HUDEP-2 (cell line): ENCODE data around the gene GHRL.
"Not testable (repeated sequence)": the region's sequence is repeated elsewhere in the genome, so short reads cannot be mapped to it uniquely, and the experiment has no call there.

Experiments
- DNase-seq, 76 experiments: peaks; one replicate each; lab custom pipeline; 2025; ENCODE audit not compliant: unreplicated experiment in 76 of 76; lab: John Stamatoyannopoulos, UW

Gene GHRL

DNA sequence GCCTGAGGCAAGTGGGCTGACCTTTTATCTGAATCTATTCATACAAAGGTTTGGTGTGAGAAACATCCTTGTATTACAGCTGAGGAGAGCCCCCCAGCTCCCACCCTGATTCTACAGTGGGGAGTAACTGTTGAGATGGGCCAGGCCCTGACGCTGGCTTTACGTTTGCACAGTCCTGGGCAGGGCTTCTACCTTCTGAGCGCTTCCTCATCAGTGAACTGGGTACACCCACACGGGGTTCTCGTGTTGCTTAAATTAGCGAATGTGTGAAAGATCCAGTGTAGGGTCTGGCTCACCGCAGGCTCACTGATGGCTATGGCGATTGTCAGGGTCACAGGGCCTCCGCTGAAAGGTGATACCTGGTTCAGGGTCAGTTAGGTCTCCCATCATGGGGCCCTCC lies 7.3 kb upstream of the GHRL start:
- no peak for DNase-seq

DNA sequence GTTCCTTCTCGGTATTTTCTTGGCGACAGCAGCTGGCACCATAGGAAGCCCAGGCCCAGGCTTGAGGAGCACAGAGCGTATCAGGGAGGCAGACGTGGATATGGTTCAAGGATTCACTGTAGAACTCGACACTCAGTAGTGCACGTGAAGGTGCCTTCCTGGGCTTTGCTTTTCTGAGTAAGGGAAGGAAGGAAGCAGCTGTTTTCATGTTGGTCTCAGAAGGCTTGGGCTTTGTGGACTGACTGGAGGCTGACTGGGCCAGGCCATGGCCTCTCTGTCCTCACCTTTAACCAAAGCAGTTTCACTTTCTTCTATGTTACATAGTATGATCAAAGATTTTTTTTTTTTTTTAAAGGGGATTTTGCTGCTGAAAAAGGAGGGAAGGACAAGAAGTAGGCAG lies 6.9 kb upstream of the GHRL start:
- no peak for DNase-seq

DNA sequence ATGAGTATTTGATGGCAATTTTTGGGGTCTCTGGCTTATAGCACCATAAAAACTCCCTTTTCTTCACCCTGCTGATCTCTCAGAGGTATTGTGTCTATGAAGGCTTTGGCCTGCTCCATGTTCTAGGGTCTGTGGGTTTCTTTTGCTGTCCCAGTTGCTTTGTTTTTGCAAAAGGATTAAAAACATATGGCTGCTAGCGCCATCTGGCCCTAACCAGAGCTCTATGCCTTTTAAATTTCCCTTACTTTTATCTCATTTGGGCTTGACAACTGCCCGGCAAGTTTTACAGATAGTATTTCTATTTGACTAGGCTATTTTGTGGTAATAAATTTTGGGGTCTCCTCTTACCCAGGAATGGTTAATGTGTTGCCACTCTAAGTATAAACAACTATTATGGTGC lies 6.4 kb upstream of the GHRL start:
- no peak for DNase-seq

DNA sequence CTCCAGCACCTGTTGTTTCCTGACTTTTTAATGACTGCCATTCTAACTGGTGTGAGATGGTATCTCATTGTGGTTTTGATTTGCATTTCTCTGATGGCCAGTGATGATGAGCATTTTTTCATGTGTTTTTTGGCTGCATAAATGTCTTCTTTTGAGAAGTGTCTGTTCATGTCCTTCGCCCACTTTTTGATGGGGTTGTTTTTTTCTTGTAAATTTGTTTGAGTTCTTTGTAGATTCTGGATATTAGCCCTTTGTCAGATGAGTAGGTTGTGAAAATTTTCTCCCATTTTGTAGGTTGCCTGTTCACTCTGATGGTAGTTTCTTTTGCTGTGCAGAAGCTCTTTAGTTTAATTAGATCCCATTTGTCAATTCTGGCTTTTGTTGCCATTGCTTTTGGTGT lies 5.3 kb upstream of the GHRL start:
- DNase-seq = not testable (repeated sequence)

DNA sequence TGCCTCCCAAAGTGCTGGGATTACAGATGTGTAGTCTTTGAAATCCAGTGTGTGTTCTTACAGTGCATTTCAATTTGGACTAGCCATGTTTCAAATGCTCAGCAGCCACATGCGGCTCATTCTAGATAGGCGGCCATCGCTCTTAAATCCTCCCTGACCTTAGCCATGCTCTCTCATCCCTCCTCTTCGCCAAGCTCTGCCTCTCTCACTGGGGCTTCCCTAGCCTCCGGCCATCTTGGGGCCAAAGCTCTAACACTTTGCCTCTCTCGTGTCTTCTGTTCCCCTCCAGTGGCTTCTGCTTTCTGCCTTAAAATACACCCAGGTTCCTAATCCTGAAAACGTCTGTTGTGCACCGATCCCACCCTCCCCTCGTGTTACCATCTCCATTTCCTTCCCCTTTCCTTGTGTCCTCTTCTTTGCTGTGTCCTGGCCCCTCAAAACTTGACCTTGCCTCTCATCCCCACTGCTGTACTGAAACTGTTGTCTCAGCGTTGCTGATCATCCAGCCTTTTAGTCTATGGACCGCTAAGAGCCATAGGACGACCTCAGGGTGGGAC lies 1.4 kb upstream of the GHRL start:
- DNase-seq = no peak

DNA sequence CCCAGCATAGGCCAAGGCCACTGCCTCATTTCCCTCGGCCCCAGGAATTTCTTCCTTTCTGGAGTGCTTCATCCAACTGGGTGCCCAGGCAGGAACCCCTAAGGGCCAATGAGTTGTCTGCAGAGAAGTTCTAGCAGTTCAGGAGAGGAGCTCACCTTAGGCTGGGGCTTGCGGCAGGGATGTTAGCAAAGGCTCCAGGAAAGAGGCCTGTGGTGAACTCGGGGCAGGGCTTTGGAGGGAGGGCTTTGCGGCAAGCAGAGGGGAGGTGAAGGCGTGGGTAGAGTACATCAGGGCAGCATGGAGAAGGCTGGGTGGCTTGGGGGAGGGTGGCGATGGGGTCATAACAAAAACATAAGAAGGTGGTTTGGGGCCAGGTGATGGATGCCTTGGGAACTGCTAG lies 1.1 kb downstream of the GHRL start:
- DNase-seq = no peak

DNA sequence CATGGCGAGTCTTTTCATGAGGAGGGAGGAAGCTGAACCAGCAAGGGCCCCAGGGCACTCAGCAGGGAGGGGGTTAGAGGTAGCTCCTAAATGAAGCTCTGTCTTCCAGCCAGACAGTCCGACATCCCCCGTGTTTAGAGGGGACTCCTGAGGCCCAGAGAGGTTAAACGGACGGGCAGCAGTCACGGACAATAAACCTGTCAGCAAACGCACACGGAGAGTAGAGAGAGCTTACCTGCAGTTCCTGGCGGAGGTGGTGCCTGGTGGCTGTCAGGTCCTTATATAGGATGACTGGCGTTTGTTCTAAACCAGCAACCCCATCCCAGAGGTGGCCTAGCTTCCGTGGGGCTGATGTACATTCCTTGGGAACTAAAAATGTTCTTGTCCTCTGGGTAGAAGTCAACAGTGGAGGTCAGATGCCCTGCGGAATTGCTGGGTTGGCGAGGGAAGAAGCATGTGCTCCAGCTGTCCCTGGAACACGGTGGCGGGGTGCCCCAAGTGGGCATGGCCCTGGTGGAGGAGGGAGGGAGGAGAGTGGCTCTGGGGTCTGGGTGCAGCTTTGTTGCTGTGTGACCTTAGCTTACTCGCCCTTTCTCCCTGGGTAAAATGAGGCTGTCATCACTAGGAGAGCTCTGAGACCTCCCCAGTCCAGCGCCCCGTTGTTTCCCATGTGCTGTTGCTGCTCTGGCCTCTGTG lies 2.1 kb downstream of the GHRL start:
- no peak for DNase-seq

DNA sequence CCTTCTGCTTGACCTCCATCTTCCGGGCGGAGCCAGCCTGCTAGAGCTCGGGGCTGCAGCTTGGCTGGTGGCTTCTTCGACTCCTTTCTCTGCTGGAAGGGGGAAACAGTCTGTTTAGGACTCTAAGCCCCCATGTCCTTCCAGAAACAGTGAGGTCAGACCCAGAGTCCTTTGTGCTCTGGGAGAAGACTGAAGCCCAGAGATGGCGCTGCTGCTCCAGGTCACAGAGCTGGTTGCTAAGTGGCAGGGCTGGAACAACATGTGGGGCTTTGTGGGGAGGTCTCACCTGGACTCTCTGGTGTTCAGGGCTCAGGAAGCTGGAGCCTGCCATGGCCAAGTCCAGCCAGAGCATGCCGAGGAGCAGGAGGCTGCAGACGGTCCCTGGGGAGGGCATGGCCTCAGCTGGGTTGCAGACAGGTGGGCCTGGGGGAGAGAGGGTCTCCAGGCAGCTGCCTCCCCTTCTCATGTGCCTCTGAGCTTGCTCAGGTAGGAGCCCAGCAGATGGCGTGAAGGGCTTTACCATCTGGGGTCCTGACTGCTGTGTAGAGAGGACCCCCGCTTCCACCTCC lies 2.9 kb downstream of the GHRL start:
- DNase-seq = no peak

DNA sequence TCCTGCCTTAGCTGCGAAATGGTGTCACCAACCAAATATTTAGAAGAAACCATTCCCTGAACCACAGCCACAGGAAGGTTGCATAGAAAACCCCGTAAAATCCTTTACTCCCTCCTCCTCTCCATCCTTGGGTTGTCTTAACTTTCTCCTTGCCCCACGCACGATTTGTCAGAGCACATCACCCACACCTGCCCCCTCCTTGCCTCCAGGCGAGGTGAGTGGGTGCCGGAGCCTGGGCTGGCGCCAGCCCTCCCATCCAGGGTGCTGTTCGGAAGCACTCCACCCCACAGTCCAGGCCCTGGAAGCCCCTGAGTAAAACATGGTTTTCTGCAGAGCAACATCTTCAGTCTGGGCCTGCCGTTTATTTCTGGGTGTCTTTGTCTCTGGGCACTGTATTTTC lies 3.7 kb downstream of the GHRL start:
- DNase-seq = no peak

DNA sequence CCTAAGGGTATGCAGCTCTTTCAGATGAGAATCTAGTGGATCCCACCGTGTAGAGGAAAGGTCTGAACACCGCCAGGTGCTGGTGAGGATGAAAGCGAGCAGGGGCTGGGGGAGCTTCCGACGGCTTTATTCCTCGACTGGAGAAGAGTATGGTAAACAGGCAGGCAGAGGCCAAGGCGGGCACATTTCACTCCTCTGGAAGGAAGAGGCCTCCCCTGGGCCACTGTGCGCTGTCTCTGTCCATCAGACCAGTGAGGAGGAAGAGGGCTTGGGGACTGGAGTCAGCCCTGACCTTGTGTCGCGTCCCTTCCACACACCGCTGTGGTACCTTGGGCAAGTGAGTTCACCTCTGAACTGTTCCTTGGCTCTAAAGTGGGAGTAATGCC lies 4.2 kb downstream of the GHRL start:
- DNase-seq = no peak

DNA sequence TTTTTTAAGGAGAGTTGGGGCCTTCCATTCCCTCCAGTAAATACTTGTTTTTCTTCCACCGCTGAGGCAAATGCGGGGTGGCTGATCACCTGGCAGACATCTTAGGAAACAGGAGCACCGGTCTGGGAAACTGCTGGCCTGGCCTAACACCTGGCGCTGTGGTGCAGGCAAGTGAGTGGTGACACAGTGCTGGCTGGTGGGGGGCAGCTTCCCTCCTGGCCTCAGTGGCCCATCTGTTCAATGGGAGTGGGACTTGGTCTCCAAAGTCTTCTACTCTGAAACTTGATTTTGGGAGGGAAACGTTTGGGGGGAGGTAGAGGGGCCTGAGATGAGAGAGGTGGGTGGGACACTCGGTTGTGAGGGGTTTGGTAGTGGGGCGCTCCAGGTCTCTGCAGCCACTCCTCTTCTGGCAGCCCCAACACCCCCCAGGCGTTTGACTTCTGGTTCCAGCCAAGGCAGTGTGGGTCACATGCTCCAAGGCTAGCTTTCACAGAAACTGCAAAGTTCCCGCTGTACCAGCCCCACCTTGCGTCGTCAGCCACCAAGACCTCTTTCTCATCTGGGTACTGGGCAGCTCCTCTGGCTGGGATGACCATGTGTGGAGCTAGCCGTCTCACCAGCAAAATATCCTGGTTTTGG lies 4.7 kb downstream of the GHRL start:
- DNase-seq = no peak

DNA sequence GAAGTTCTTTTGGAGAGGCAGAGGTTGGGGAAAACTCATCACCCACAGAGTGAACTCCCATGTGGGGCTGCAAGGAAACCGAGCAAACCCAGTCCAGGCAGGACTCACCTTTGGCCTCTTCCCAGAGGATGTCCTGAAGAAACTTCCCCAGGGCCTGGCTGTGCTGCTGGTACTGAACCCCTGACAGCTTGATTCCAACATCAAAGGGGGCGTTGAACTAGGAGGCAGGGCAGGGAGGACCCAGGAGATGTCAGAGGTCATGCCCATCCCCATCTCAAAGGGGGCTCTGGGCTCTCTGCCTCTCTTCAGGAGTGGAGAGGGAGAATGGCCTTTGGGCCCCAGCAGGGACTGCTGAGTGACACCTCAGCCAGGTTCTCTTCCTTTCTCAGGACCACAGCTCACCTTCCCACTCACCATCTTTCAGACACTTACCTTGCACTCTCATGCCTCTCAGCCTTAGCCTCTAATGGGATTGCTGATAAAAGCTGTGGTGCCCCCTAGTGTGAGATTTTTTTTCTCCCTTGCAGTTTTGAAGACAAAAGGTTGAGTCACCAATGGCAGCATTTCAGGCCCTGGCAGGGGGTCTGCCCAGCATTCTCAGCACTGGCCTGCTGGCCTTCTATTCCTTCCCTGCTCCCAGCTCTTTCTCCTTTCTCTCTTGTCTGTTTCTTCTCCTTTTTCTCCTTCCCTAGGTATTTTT lies 6.0 kb downstream of the GHRL start:
- DNase-seq = no peak

DNA sequence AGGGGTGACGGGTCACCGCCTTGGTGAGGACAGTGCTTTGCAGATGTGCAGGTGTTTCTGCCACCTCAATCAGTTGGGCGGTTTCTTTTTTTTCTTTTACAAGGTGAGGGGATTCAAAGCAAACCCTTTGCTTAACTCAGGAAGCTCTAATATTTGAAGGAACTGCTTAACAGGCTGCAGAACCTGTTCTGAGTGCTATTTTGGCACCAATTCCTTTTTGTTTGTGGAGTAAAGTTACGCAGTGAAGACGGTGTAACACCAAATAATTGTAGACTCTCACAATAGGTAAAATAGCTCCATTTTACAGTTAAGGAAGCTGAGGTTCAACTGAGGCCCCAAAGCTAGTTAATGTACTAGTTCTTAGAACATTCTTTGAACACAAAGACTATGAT lies 6.6 kb downstream of the GHRL start:
- DNase-seq = no peak

DNA sequence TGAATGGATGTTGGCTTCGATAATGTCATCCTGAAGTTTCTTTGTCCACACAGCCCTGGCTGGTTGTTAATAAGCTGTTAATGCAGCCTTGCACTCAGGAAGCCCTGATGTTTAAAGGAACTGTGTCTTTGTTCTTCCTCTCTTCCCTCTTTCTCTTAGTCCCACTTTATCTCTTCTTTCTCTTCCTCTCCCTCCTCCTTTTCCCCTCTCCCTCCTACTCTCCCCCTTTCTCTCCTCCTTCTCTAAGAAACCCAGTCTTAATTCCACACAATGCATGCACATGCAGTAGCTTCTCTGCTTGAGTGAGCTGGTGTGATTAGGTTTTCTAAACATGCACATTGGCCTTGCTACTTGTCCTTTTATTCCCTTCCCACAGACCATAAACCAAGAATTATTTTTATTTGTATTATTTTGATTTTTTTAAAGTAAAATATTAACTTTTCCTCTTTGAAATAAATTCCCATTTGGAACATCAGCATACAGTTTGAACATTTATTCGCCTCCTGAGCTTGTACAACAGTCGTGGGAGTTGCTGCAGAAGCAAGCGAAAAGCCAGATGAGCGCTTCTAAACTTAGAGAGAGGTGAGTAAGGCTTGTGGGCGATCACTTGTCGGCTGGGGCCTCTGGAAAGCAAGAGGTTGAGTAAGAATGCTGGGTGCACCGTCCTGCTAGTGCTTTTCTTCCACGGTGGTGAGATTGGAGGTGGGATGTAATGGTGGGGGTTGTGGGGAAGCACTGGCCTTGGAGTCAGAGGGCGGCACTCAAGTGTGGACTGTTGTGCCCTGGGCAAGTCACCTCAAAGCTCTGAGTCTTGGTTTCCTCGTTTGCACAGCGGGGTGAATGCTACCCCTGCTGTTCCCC lies 7.2 kb downstream of the GHRL start:
- DNase-seq = no peak

DNA sequence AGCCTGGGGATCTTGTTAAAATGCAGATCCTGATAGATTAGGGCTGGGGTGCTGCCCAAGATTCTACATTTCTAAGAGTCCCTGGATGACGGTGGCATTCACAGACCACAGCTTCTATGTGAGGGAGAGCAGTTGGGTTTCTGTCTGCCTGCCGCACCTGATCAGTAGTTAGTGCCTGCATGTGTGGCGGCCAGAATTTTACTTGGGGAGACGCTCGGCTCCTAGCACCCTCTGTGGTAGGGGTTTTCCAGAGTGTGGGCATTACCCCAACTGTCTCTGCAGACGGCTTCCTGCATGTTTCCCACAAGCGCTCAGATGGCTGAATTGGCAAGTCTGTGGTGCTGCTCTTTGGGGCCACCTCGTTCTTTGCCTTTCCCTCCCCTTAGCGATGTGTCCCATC lies 8.3 kb downstream of the GHRL start:
- DNase-seq = no peak

DNA sequence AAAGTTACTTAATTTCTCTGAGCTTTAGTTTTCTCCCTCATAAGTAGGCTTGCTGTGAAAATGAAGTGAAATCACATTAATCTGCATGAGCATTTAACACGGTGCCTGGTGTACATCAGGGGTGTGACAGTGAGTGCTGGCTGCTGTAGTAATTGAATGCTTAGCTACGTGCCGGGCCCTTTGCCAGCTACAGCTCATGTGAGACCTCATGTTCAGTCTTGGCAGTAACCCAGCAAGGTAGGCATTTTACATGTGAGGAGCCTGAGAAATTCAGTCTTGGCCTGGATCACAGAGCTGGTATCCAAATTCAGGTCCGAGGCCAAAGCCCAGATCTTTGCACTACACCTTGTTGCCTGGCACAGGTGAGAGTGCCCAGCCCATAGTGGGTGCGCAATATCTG lies 9.1 kb downstream of the GHRL start:
- DNase-seq = peak in 29 of 76 experiments; percentile 4 to 55 (median 20)

DNA sequence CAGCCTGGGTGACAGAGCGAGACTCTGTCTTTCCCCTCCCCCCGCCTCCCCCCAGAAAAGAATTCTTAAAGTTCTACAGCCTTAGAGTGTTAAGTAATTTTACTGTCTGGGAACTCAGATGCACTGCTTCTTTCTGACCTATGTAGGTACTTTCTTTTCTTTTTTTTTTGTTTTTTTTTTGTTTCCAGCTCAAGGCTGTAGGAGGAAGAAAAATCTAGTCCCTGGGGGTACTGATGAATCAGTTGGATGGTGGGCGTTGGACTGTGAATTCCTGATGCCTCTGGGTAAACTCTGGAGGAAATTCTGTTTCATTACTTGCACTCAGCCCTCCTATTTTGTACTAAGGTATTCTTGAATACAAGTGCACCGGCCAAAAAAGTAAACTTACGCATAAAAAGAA lies 10.8 kb downstream of the GHRL start:
- DNase-seq = no peak

DNA sequence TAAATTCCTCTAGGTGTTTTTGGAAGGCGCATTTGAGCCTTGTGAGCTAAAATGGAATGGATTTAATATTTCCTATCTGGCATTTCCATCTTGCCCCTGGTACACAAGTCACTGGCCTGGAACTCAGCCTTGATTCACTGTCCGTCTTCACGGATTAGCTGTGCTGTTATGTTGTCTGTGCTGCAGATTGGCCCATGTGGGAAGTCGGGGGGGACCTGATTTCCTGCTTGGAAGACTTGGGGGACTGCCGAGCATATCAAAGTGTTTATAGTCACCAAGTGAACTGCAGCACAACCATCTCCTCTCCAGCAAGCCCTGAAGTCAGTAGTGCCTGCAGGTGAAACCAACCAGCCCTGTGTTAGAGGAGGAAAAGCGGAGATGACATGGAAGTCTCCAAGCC lies 12.2 kb downstream of the GHRL start:
- no peak for DNase-seq

DNA sequence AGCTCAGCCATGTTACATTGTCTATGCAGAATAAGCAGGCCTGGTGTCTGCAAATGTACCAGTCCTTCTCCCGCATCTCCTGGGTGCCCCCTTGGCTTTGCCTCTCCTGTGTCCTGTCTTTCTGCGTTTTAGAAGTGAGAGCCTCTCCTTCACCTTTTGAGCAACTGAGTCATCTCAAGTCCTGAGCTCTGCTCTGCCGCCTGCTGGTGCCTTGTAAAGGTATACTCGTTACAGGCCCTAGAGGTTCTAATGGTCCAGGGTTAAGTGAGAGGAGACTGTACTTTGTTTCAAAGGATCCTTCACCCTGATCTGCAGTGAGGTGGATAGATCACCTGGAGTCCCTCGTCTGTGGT lies 12.6 kb downstream of the GHRL start:
- peak in 2 of 76 experiments; percentile 4 to 6 for DNase-seq

DNA sequence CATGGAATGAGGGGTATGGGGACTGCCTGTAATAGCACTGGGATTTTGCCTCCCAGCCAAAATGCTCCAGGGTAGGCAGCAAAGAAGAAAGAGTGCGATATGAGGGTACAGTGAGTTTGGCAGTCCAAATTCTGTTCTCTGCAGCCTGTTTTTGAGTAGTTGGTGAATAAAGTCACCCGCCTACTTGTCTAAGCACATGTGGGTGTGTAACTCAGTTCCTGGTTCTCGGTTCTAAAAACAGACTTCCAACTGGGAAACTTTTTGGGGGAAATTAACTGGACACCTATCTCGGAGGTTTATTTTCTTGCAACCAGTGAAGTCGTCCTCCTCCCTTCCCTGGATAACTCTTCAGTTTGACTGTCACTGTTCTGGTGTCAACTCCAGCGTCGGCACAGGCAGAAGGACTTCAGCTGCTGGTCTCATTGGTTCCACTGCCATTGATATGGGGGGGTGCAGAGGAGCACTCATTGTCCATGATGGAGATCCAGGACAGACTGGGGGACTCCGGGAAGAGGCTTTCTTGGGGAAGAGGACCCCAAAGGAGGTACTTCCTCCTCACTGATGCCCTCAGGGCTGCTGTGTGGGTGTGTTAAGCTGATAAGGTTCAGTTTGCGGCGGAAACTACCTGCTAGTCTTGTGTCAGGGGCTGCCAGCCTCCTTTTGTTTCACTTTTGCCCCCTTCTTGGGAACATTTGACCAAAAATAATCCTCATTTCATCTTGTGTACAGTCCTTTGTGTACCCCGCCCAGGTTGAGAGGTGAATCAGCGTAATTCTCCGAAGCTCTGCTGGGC lies 13.2 kb downstream of the GHRL start:
- peak in 7 of 76 experiments; percentile 5 to 42 (median 15) for DNase-seq
